Measurements from ENCODE around the gene HOXC4.
"Not testable (repeated sequence)": the region's sequence is repeated elsewhere in the genome, so short reads cannot be mapped to it uniquely, and the experiment has no call there.

GRCh38 chr12:54042033-54042432, 11.6 kb upstream of the HOXC4 start:
- not testable (repeated sequence) for TF ChIP-seq CTCF, POLR2A, EP300 (IDR thresholded peaks at IDR 0.05)
